NK-92 (cell line): ENCODE results near the gene SPIRE2.

Experiments
- DNase-seq: peaks from one replicate; lab custom pipeline; 2025; ENCODE audit not compliant: unreplicated experiment; lab: John Stamatoyannopoulos, UW

The SPIRE2 gene

DNA sequence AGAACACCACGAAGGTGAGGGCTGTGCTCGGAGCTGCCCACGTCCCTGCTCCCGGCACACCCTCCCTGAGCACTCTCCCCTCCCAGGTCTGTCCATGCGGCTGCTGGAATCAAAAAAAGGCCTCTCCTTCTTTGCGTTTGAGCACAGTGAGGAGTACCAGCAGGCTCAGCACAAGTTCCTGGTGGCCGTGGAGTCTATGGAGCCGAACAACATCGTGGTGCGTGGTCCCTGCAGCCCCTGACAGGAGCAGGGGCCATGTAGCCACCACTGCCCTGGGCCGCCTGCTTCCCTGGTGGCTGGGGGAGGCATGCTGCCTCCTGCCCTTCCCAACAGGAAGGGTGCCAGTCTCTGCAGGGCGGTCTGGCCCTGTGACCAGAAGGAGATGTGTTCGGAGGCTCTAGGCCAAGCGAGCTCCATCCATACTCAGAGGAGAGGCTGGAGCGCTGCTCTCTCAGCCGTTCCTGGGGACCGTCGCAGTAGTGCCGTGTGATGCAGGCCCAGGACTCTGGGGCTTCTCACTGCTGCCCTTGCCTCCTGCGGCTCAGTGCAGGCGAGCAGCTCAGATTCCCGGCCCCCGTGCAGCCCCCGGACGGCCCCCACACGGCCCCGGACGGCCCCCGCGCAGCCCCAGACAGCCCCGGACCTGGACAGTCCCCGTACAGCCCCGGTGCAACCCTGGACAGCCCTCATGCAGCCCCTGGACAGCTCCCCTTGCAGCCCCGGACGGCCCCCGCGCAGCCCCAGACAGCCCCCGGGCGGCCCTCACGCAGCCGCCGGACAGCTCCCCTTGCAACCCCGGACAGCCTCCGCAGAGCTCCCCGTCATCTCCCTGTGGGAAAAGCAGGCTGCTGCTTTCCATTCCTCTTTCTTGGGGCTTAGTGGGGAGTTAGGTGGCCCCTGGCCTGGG, 65.6 kb downstream of the SPIRE2 start:
- no peak for DNase-seq

DNA sequence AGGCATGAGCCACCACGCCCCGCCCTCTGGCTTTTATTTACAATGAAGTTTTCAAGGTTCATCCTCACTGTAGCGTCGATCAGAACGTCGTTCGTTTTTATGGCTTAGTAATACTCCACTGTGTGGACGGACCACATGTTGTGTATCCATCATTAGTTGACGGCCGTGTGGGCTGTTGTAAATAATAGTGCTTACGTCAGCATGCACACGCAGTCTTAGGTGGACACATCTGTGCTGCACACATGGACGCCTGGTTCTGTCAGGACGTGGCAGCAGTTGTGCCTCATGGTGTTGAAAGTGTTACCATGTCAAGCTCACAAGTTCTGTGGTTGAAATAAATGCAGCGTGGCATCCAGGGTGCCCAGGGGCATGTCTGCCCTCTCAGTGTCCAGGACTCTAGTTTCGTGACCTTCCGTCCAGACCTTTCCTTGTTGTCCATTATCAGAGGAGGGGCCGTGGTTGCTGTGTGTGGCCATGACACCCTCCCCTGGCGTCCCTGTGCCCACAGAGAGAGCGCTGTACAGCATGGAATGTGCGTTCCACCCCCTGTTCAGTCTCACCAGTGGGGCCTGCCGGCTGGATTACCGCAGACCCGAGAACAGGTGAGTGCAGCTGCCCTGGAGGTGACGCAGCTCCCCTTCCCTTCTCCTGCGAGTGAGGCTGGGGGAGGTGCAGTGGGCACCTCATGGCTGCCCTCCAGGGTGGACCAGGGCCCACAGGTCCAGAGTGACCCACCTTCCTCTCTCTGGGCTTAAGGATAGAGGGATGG, 67.4 kb downstream of the SPIRE2 start:
- DNase-seq: no peak

DNA sequence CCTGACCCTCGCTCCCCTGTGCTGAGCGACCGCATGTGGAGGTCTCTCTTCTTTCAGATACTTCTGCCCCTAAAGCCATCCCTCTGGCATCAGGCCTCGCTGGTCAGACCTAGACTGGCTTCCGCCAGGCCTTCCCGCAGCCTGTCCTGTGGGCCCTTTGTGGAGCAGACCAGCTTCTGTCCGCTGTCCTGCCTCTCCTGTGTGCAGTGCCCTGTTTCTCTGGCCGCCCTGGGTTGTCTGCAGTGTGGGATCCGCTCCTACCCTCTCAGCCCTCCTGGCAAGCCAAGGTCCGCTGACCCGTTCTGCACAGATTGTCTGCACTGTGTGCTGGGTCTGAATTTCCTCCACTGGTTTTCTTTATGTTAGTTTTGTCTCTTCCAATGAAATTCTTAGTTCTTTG, 68.9 kb downstream of the SPIRE2 start:
- DNase-seq: no peak

DNA sequence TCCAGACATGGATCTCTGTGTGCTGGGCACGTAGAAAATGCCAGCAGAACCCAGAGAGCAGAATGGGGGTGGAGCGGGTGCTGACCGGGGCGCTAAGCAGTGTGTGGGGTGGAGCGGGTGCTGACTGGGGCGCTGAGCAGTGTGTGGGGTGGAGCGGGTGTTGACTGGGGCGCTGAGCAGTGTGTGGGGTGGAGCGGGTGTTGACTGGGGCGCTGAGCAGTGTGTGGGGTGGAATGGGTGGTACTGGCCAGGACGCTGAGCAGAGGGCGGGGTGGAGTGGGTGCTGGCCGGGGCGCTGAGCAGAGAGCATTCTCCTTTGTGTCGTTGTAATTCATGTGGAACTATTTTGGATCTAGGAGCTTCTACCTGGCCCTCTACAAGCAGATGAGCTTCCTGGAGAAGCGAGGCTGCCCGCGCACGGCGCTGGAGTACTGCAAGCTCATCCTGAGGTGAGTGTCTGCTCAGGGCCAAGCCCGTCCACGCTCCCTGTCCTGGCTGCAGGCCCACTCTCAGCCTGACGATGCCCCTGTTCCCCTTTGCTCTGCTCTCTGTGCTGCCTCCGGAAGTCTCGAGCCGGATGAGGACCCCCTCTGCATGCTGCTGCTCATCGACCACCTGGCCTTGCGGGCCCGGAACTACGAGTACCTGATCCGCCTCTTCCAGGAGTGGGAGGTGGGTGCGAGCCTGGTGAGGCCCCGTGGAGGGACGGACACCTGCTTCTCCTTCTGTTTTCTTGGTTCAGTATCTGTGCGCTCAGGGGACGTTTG, 70.1 kb downstream of the SPIRE2 start:
- DNase-seq: no peak

DNA sequence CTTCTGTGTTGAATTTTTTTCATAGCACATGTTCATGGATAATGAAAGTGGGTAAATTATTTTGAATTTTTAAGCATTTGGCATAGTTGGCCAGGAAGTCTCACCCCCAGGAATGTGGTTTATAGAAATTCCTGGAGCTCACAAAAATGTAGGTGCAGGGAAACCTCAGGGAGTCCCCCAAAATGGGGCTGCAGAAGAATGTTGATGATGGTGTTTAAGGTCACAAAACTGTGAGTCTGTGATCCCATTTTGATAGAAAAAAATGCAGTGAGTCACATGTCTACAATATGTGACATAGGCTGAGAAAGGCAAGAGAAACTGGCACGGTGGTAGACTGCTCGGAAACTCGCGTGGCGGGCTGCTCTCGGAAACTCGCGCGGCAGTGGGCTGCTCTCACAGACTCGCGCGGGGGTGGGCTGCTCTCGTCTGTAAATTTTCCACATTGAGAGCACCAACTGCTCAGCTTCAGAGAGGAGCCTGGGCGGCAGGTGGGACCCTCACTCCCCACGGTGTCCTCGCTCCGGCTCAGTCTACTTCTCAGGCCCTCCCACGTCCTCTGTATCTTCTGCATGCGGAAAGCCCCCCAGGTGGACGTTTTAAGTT, 71.7 kb downstream of the SPIRE2 start:
- no peak for DNase-seq

DNA sequence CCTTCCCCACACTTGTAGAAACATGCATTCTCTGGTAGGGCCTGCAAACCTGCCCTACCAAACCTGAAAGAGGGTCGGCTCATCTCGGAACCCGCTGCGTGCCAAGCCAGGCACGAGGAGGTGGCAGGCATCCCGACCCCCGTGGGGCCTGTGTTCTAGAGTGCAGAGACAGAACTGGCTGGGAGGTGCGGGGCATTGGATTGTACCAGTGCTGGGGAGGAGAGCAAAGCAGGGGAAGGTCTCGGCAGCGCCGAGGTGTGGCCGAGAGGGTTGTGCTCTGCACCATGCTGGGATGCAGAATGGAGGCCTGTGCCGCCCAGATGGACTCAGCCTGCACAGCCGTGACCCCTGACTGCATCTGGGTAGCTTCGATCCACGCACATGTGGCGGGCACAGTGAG, 72.6 kb downstream of the SPIRE2 start:
- no peak for DNase-seq

DNA sequence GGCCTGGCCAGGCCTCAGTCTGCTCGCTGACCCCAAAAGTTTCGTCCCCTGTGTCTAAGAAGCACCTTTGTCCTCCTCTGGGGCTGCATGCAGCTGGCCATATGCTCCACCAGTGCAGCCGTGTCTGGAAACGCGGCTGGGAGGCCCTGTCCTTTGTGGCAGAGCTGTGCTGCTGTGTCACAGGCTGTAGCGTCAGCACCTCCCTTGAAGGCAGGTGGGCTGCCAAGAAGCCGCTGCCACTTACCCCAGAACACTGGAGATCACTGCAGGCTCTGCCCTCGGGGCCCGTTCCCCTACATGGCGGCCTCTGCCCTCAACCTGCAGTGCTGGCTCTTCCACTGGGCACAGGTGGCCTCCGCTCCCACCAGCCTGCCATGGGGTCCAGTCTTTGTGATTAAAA, 74.7 kb downstream of the SPIRE2 start:
- DNase-seq: no peak

DNA sequence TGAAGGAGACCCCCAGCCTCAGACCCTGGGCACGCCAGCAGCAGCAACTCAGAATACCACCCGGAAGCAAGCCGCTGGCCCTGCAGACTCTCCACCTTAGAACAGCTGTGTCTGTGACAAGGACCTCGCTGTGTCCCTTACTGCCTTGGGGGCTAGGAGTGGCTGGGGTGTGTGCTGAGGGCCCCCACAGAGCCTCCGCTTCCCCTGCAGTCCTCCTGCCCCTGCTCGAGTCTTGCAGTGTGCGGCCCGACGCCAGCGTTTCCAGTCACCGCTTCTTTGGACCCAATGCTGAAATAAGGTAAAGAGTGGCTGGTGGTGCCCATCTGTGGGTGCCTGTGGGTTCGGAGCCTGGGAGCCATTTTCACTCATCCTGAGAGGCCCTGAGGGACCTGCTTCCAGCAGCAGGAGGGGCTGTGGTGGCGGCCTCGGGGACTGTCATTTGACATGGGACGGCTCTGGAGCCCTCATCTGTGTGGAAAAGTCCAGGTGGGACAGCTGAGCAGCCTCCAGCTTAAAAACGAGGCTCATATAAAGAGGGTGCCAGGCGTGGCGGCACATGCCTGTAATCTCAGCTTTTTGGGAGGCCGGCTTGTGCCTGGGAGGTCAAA, 75.7 kb downstream of the SPIRE2 start:
- DNase-seq: no peak

DNA sequence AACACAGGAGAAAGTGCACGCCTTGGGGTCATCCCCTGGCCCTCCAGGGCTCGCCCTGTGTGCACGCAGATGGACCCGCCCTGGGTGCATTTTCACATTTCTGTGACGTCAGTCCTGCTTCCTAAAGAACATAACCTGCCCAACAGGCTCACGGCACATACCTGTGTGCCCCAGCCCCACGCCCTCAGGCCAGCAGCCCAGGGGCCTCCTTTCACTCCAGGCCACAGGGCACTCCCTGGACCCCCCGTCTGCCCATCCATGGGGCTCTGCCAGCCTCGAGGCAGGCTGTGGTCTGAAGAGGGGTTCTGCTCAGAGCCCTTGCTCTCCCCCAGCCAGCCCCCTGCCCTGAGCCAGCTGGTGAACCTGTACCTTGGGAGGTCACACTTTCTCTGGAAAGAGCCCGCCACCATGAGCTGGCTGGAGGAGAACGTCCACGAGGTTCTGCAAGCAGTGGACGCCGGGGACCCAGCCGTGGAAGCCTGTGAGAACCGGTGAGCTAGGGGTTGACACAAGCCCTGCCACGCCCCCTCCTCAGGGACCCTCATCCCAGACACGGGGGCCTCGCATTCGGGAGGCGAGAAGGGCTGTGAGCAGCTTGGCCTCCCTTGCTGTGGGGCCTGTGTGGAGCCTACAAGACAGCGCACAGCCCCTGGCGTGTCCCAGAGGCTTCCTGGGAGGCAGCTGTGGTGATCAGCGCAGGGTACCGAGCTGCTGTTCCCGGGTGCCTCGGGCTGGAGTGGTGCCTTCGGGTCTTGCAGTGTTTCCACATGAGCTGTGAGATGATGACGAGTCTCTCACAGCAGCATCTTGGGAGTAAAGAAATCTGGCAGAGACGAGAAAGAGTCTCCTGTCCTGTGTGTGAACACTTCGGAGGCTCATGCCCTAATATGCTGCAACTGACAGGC, 76.6 kb downstream of the SPIRE2 start:
- no peak for DNase-seq

DNA sequence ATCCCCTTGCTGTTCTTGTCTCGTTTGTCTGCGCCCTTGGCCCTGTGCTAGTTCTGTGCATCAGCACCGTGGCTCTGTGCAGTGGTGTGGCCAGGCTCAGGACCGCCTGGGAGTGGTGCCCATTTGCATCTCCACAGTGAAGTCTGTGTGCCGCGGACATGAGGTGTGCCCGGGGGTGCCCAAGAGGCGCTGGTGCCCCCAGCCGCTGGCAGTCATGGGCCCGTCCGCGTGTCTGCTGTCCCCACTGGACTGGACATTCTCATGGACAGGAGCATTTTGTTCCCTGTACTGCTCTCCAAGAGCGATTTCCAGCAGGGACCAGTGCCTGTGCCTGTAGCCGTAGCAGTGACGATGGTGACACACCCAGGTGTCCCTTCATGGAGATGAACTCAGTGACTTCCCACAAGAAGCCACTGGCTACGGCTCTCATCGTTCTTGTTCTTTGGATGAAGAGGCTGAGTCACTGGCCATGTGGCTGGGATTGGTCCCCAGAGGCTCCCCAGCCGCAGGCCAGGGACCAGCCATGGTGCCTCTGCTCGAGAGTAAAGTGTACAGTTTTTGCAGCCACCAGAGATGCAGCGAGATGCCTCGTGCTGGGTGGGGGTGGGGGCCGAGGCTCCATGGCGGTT, 77.3 kb downstream of the SPIRE2 start:
- DNase-seq: no peak

DNA sequence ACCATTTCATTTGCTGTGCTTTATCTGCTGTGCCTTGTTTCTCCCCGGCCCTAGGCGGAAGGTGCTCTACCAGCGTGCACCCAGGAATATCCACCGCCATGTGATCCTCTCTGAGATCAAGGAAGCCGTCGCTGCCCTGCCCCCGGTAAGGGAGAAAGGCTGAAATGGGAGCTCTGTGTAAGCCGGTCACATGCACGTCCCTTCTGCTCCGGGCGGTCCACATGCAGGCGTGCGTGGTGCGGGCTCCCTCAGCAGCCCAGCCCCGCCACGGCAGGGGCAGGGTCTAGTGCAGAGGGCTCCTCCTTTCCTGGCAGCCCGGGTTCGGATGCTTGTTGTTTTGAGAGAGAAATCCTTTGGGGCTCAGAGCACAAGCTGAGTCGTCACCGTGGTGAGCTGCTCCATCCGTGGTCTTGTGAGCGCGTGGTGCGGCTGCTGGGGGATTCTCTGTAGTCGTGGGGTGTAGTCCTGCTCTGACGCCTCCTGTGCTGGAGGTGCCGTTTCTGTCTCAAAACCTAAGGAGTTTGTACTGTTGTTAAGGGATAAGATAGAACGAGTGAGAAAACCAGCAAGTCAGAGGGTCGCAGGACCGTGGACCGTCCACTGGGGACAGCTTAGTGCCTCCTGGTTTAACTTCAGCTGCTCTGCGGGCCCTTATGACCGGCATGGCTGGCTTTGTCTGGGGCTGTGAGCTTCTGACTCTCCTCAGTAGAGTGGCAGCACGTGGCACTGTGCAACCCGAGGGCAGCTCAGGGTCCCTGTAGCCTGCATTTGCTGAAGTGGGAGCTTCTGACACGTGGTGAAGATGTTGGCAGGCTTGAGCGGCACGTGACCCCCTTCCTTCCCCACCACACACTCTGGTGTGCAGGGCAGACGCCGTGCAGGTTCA, 78.1 kb downstream of the SPIRE2 start:
- no peak for DNase-seq

DNA sequence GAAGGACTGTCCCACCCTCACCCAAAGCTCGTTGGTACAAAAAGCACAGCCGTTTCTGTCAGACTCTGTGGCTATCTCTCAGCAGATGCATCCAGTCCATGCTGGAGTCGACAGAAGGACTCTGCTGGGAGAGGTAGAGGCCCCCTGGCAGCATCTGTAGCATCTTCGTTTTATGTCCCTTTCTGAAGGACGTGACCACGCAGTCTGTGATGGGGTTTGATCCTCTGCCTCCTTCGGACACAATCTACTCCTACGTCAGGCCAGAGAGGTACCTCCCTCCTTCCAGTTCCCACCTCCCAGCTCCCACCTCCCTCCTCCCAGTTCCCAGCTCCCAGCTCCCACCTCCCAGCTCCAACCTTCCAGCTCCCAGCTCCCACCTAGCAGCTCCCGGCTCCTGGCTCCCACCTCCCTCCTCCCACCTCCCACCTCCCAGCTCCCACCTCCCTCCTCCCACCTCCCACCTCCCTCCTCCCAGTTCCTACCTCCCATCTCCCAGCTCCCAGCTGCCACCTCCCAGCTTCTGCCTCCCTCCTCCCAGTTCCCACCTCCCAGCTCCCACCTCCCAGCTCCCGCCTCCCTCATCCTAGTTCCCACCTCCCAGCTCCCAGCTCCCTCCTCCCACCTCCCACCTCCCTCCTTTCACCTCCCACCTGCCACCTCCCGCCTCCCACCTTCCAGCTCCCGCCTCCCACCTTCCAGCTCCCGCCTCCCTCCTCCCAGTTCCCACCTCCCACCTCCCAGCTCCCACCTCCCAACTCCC, 79.0 kb downstream of the SPIRE2 start:
- no peak for DNase-seq

DNA sequence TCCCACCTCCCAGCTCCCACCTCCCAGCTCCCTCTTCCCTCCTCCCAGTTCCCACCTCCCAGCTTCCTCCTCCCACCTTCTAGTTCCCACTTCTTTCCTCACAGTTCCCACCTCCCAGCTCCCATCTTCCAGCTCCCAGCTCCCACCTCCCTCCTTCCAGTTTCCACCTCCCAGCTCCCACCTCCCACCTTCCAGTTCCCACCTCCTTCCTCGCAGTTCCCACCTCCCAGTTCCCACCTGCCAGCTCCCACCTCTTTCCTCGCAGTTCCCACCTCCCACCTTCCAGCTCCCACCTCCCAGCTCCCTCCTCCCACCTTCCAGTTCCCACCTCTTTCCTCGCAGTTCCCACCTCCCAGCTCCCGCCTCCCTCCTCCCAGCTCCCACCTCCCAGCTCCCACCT, 80.0 kb downstream of the SPIRE2 start:
- no peak for DNase-seq

DNA sequence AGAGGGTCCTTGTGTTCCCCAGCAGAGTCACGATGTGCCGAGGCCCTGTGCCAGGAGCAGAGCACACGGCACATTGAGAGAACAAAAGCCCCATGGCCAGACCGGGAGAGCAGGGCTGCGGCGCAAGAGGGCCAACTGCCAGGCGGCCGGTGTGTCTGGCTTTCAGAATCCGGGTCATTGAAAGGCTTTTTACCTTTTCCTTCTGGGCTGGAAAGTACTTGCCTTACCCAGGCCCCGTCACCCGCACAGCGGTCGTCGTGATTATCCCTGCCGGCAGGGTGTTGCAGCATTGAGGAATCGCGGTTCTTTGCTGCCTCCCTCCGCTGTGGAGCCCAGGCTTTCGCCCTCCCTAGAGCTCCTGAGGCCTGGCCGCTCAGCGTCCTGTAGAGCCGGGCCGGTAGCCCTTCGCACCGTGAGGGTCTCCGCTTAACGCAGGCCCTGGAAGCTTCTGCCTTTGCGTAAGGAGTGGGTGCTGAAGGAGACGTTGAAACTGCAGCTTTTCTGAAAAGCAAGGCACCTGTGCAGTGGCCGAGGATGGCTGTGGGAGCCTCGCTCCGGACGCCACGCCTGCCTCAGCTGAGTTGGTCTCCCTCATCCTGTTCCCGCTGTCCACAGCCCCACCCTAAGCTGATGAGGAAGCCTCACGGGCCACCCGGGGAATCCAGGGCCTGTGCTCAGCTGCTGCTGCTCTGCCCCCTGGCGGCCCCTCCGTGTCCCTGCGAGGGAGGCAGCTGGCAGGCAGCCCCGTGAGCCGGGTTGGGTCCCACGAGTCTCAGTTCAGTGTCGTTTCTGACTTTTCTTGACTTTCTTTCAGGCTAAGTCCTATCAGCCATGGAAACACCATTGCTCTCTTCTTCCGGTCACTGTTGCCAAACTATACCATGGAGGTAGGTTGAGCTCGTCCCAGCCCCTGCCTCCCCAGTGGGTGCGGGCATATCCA, 81.8 kb downstream of the SPIRE2 start:
- no peak for DNase-seq

DNA sequence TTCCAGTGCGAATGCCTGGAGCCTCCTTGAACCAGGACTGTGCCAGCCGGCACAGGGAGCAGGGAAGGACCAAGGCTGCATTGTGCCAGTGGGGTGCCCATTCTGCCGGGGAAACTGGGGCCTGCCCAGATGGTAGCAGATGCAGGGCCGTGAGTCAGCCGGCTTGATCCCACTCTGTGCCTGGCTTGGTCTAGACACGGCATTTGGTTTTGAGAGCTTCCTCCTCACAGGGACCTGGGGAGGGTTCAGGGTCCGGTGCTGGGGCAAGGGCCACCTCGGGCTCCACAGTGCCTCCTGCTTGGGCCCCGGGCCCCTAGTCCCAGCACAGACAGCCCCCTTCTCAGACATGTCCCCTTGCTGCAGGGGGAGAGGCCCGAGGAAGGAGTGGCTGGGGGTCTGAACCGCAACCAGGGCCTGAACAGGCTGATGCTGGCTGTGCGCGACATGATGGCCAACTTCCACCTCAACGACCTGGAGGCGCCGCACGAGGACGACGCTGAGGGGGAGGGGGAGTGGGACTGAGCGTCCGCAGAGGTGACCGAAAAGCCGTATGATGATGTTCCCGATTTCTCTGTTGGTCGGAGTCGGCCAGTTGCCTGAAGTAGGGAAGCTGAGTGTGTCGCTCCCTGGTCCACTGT, 82.6 kb downstream of the SPIRE2 start:
- DNase-seq: no peak

DNA sequence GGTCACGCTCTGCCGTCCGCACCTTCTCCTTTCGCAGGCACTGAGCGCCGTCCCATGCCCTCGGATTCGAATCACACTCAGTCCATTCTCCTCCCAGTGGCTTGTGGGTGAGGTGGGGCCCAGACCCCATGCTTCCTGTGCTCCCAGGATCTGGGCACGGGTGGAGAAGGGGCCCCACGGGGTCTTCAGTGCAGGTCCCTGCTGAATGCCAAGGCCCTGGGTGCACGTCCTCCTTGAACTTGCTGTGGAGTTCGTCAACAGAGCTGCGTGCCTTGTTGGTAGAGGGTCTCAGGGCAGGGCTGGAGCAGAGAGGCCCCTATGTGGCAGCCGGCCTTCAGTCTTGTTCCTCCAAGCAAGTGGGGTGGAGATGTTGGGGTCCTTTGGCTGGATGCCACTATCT, 83.1 kb downstream of the SPIRE2 start:
- no peak for DNase-seq
